ENCODE results near the gene HAUS8. TPM values are rescaled to one million over a fixed set of nuclear protein-coding genes. Genes with fewer than 3 reads are reported as not detected.

The HAUS8 gene, protein sequence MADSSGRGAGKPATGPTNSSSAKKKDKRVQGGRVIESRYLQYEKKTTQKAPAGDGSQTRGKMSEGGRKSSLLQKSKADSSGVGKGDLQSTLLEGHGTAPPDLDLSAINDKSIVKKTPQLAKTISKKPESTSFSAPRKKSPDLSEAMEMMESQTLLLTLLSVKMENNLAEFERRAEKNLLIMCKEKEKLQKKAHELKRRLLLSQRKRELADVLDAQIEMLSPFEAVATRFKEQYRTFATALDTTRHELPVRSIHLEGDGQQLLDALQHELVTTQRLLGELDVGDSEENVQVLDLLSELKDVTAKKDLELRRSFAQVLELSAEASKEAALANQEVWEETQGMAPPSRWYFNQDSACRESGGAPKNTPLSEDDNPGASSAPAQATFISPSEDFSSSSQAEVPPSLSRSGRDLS
- total RNA-seq = 10 to 100 TPM; 32.6 to 41.7 TPM

DNA sequence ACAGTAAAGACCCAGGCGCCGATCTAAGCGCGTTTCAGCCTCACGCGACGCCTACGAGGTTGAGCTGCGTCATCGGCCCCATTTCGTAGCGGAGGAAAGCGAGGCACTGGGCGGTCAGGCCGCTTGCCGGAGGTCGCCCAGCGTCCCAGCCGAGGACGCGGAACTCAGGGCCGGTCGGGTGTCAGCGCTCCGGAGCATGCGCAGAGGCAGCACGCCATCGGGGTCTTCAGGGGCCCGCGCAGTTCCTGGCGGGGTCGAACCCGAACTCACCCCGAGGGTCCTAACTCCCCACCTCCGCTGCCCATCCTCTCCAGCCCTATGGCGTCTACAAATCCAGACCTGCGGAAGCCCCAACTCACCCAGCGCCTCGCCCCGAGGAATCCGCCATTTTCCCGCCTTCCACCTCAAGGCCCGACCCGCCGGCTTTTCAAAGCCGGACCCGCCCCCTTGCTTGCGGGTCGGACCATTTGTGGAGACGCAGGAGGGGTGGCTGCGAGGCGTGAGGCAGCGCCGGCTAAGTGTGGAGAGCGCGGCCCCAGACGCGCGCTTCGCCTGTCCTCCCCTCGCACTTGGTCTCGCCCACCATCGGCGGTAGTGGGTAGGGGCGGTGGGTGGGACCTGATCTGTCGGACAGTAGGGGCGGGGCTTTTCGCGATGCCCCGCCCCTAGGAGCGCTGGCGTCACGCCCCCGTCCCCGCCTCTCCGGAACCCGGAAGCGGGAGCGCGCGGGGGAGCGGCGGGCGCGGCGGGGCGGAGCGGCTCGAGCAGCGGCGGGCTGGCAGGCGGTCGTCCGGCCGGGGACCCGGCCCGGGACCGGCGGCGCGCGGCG is at the start of gene HAUS8, which contains the start of gene MYO9B:
TSS of gene HAUS8 (minus strand) at position 418 of the 829 bp plus-strand sequence. CDS start at position 388, 30 bp downstream.
TSS of gene MYO9B (plus strand) at position 743 of the 829 bp plus-strand sequence. CDS start 25,941 bp downstream, outside the sequence.
- POLR2A ChIA-PET = interaction anchor here (1.0 to 1.3 kb wide), 2 partner anchors 51 to 192 kb away, joined by 3 to 5 read pairs; partner anchors contain the start of gene BABAM1
- peak; percentile 100 for DNase-seq
- CTCF ChIA-PET = no interaction called here
- intact Hi-C loops (cut with DNase I, micrococcal nuclease) = loop anchor here (1.0 to 10.0 kb wide), 26 partner anchors 50 to 1000 kb away; partner anchors contain the start of genes BABAM1 (in 2 of the 2), USE1 (in 2 of the 2), C19orf44 (in 1 of the 2) and CALR3 (in 1 of the 2)
- Mint-ChIP-seq H3K4me3 (peak within 1 kb of the TSS; percentile 99), H3K4me1 (peaks cover 56% of the 10 kb centered on the region), H3K36me3 (ENCODE audit: low read depth) (peaks cover 32% of the 10 kb centered on the region), H3K27ac (peak within 1 kb of the TSS; percentile 98), H3K9me3 (ENCODE audit: low read depth) (no peaks in the 10 kb centered on the region), H3K27me3 (no peaks in the 10 kb centered on the region)
- peak; percentile 82 for ATAC-seq

DNA sequence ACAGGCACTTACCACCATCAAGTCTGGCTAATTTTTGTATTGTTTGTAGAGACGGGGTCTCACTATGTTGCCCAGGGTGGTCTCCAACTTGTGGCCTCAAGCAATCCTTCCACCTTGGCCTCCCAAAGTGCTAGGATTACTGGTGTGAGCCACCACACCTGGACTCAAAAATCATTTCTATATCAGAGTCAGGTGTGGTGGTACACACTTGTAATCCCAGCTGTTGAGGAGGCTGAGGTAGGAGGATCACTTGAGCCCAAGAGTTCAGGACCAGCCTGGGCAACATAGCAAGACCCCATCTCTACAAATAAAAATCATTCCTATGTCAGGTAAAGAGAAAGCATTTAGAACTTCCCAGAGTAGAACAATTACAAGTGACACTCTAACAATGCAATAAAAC is 48.8 kb upstream of the HAUS8 start:
- no peak for DNase-seq
- ChIA-PET POLR2A (no interaction called here), CTCF (interaction anchor here (0.7 kb wide), 1 partner anchor 737 kb away, joined by 4 read pairs; no protein-coding TSS in a partner anchor)
- no peaks in the 10 kb centered on the region for H3K27me3 Mint-ChIP-seq
- H3K4me1 Mint-ChIP-seq = peaks cover 42% of the 10 kb centered on the region
- H3K27ac Mint-ChIP-seq = peak overlapping the region; percentile 94
- H3K9me3 Mint-ChIP-seq (ENCODE audit: low read depth) = no peaks in the 10 kb centered on the region
- H3K4me3 Mint-ChIP-seq = no peak overlapping the region
- intact Hi-C loops (cut with DNase I, micrococcal nuclease) = loop anchor here (2.0 kb wide), 2 partner anchors 43 to 49 kb away; partner anchors contain the start of genes HAUS8 (in 1 of the 2) and MYO9B (in 1 of the 2)
- peaks cover 28% of the 10 kb centered on the region for H3K36me3 Mint-ChIP-seq (ENCODE audit: low read depth)
- ATAC-seq = no peak

- intact Hi-C loops (cut with DNase I, micrococcal nuclease) = no loop called here
- Mint-ChIP-seq H3K27me3 (no peaks in the 10 kb centered on the region), H3K36me3 (ENCODE audit: low read depth) (peaks cover 26% of the 10 kb centered on the region), H3K9me3 (ENCODE audit: low read depth) (no peaks in the 10 kb centered on the region), H3K4me1 (peaks cover 42% of the 10 kb centered on the region), H3K4me3 (no peak overlapping the region), H3K27ac (no peak overlapping the region)
- CTCF ChIA-PET = no interaction called here
- POLR2A ChIA-PET = no interaction called here
- ATAC-seq = no peak
- DNase-seq = no peak
Observed at GRCh38 chr19:17123041-17123440, 47.8 kb upstream of the HAUS8 start.

- ChIA-PET CTCF (interaction anchor here (0.6 to 1.0 kb wide), 3 partner anchors 22 to 1439 kb away, joined by 3 read pairs; no protein-coding TSS in a partner anchor), POLR2A (no interaction called here)
Observed at GRCh38 chr19:17121736-17122293, 46.6 kb upstream of the HAUS8 start.

GRCh38 chr19:17118957-17119356 is 43.7 kb upstream of the HAUS8 start:
- H3K4me3 Mint-ChIP-seq = no peak overlapping the region
- ATAC-seq (no peak), DNase-seq (no peak)
- intact Hi-C loops (cut with DNase I, micrococcal nuclease) = no loop called here
- peaks cover 14% of the 10 kb centered on the region for H3K36me3 Mint-ChIP-seq (ENCODE audit: low read depth)
- no peaks in the 10 kb centered on the region for H3K9me3 Mint-ChIP-seq (ENCODE audit: low read depth)
- H3K27me3 Mint-ChIP-seq = no peaks in the 10 kb centered on the region
- CTCF ChIA-PET = interaction anchor here (0.7 kb wide), 1 partner anchor 67 kb away, joined by 4 read pairs; no protein-coding TSS in a partner anchor
- peaks cover 9% of the 10 kb centered on the region for H3K4me1 Mint-ChIP-seq
- POLR2A ChIA-PET = no interaction called here
- H3K27ac Mint-ChIP-seq = no peak overlapping the region

More at GRCh38 chr19:17121736-17122293, 46.6 kb upstream of the HAUS8 start:
- no peaks in the 10 kb centered on the region for H3K27me3 Mint-ChIP-seq
- H3K4me3 Mint-ChIP-seq = no peak overlapping the region
- peaks cover 31% of the 10 kb centered on the region for H3K4me1 Mint-ChIP-seq
- peaks cover 17% of the 10 kb centered on the region for H3K36me3 Mint-ChIP-seq (ENCODE audit: low read depth)
- no peak for ATAC-seq
- peak overlapping the region; percentile 12 for H3K27ac Mint-ChIP-seq
- H3K9me3 Mint-ChIP-seq (ENCODE audit: low read depth) = no peaks in the 10 kb centered on the region
- intact Hi-C loops (cut with DNase I, micrococcal nuclease) = no loop called here
- peak; percentile 16 for DNase-seq

DNA sequence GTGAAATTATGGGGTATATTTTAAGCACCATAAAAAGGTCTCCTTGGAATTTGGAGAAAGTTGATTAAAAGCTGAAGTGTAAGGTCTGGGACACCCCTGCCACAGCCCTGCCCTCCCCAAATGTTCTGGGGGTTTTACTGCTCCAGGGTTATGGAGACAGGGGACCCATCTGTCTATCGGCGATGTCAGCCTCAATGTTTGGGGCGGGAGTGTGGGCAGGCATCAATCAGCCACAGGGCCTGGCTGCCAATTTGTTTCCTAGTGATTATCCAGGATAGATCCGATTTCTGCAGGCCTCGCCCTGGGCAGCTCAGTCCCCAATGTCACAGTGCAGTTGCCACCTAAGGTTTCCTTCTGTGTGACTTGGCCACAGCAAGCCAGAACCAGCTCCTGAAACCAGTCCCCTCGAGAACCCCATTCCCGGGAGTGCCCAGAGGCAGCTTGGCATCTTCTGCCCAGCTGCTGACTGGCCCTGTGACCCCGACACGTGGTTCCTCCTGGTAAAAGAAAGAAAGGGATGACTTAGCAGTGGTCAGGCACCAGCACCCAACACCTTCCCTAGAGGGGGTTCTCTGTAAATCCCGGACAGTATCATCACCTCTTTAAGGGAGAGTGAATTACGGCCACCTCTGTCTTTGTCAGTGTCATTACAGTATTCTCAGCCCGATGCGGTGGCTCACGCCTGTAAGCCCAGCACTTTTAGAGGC is 41.9 kb upstream of the HAUS8 start:
- no peak for ATAC-seq
- Mint-ChIP-seq H3K27ac (no peak overlapping the region), H3K27me3 (no peaks in the 10 kb centered on the region), H3K4me1 (peaks cover 9% of the 10 kb centered on the region), H3K36me3 (ENCODE audit: low read depth) (peaks cover 11% of the 10 kb centered on the region), H3K4me3 (no peak overlapping the region), H3K9me3 (ENCODE audit: low read depth) (no peaks in the 10 kb centered on the region)
- CTCF ChIA-PET = interaction anchor here (0.6 to 1.4 kb wide), 2 partner anchors 26 to 177 kb away, joined by 4 to 5 read pairs; no protein-coding TSS in a partner anchor
- POLR2A ChIA-PET = no interaction called here
- intact Hi-C loops (cut with DNase I, micrococcal nuclease) = no loop called here
- DNase-seq = no peak

- H3K9me3 Mint-ChIP-seq (ENCODE audit: low read depth) = no peaks in the 10 kb centered on the region
- H3K4me1 Mint-ChIP-seq = peaks cover 10% of the 10 kb centered on the region
- POLR2A ChIA-PET = interaction anchor here (0.7 kb wide), 1 partner anchor 61 kb away, joined by 3 read pairs; no protein-coding TSS in a partner anchor
- H3K4me3 Mint-ChIP-seq = no peak overlapping the region
- intact Hi-C loops (cut with DNase I, micrococcal nuclease) = no loop called here
- no peak overlapping the region for H3K27ac Mint-ChIP-seq
- peaks cover 18% of the 10 kb centered on the region for H3K36me3 Mint-ChIP-seq (ENCODE audit: low read depth)
- no peaks in the 10 kb centered on the region for H3K27me3 Mint-ChIP-seq
- DNase-seq = no peak
- no peak for ATAC-seq
- CTCF ChIA-PET = no interaction called here
Observed at GRCh38 chr19:17114414-17114831, 39.2 kb upstream of the HAUS8 start.

- Mint-ChIP-seq H3K4me3 (no peak overlapping the region), H3K4me1 (peaks cover 13% of the 10 kb centered on the region), H3K27me3 (no peaks in the 10 kb centered on the region), H3K36me3 (ENCODE audit: low read depth) (peaks cover 14% of the 10 kb centered on the region), H3K9me3 (ENCODE audit: low read depth) (no peaks in the 10 kb centered on the region), H3K27ac (no peak overlapping the region)
- DNase-seq (no peak), ATAC-seq (no peak)
- CTCF ChIA-PET = no interaction called here
- intact Hi-C loops (cut with DNase I, micrococcal nuclease) = no loop called here
- POLR2A ChIA-PET = no interaction called here
Observed at GRCh38 chr19:17113127-17113785, 38.0 kb upstream of the HAUS8 start.

DNA sequence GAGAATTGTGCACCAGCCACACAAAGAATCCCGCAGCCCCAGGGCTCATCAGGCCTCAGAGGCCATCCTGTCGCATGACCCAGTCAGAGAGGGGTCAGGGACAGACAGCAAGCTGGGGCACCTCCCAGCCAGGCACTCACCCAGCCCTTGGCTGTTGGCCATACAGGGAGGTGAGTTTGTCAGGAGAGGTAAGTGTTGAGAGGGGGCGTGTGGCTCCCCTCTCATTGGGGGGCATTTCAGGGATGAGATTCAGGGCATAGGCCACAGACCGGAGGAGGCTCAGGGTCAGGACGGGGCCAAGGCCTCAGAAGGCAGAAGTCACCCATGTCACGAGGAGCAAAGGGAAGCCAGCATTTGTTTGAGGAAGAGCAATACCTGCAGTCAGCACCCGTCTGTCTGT is 37.4 kb upstream of the HAUS8 start:
- Mint-ChIP-seq H3K27ac (no peak overlapping the region), H3K4me1 (peaks cover 17% of the 10 kb centered on the region), H3K9me3 (ENCODE audit: low read depth) (no peaks in the 10 kb centered on the region), H3K4me3 (no peak overlapping the region), H3K27me3 (no peaks in the 10 kb centered on the region), H3K36me3 (ENCODE audit: low read depth) (peaks cover 18% of the 10 kb centered on the region)
- ATAC-seq (no peak), DNase-seq (no peak)
- CTCF ChIA-PET = interaction anchor here (0.7 kb wide), 1 partner anchor 157 kb away, joined by 3 read pairs; no protein-coding TSS in a partner anchor
- intact Hi-C loops (cut with DNase I, micrococcal nuclease) = no loop called here
- POLR2A ChIA-PET = no interaction called here

- no peaks in the 10 kb centered on the region for H3K9me3 Mint-ChIP-seq (ENCODE audit: low read depth)
- POLR2A ChIA-PET = no interaction called here
- no peak for DNase-seq
- intact Hi-C loops (cut with DNase I, micrococcal nuclease) = no loop called here
- CTCF ChIA-PET = interaction anchor here (0.7 kb wide), 1 partner anchor 157 kb away, joined by 3 read pairs; no protein-coding TSS in a partner anchor
- ATAC-seq = no peak
- no peak overlapping the region for H3K27ac Mint-ChIP-seq
- H3K4me1 Mint-ChIP-seq = peaks cover 17% of the 10 kb centered on the region
- H3K36me3 Mint-ChIP-seq (ENCODE audit: low read depth) = peaks cover 18% of the 10 kb centered on the region
- no peak overlapping the region for H3K4me3 Mint-ChIP-seq
- H3K27me3 Mint-ChIP-seq = no peaks in the 10 kb centered on the region
Observed at GRCh38 chr19:17112271-17112670, 37.0 kb upstream of the HAUS8 start.
